GM12874 (cell line): ENCODE measurements around the gene LRBA.

Source experiments
- CTCF ChIP-seq: IDR thresholded peaks from 2 replicates; pipeline ENCODE4 v1.5.1; 2011; ENCODE audit warnings: low read depth, mild to moderate bottlenecking, control low read depth, low read length, moderate library complexity; ENCODE audit not compliant: insufficient read depth

Gene LRBA

GRCh38 chr4:150950657-150951288 lies 64.3 kb downstream of the LRBA start:
- TF ChIP-seq CTCF, result no peak

GRCh38 chr4:150949943-150950342 lies 65.1 kb downstream of the LRBA start:
- TF ChIP-seq CTCF, result no peak

DNA sequence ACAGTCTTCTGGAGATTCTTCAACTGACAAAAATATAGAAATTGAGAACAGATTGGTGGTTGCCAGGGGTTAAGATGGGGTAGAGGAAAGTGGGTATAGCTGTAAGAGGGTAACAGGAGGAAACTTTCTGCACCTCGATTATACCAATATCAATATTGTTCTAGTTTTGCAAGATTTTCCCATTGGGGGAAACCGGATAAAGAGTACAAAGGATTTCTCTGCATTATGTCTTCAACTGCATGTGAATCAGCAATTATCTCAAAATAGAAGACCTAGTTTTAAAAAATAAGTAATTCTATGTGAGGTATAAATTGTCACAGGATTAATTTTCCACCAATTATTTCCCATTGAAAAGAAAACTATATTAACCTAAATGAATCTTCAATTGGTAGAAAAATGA lies 65.7 kb downstream of the LRBA start:
- no peak for TF ChIP-seq CTCF

- no peak for TF ChIP-seq CTCF
These were observed 66.4 kb downstream of the LRBA start for GRCh38 chr4:150948710-150949109.

GRCh38 chr4:150948074-150948473 lies 67.0 kb downstream of the LRBA start:
- TF ChIP-seq CTCF, result no peak

DNA sequence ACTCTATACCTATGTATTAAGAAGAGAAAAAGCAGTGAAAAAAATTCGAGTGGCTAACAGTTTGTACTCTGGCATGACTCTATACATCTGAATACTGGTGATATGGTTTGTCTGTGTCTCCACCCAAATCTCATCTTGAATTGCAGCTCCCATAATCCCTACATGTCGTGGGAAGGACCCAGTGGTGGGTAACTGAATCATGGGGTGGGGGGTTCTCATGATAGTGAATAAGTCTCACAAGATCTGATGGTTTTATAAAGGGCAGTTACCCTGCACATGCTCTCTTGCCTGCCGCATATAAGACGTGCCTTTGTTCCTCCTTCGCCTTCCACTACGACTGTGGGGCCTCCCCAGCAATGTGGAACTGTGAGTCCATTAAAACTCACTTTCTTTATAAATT lies 70.4 kb downstream of the LRBA start:
- TF ChIP-seq CTCF, result no peak

DNA sequence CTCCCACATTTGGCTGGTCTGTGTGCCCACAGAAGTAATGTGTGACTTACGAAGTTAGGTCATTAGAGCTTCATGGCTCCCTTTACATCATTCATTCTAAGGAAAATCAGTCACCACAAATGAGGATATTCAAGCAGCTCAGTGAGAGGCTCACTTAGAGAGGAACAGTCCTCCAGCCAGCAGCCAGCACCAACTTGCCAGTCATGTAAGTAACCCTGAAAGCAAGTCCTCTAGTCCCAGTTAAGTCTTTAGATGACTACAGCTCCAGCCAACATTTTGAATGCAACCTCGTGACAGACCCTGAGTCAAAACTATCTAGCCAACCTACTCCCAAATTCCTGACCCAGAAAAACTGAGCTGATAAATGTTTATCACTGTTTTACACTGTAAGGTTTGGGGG lies 71.3 kb downstream of the LRBA start:
- TF ChIP-seq CTCF, result no peak
